ENCODE measurements around the gene SAPCD2. TPM values are rescaled to one million over a fixed set of nuclear protein-coding genes. Genes with fewer than 3 reads are reported as not detected.

Gene SAPCD2
- polyA plus RNA-seq, 1 donor from 2014 or later: 0.22 TPM

DNA sequence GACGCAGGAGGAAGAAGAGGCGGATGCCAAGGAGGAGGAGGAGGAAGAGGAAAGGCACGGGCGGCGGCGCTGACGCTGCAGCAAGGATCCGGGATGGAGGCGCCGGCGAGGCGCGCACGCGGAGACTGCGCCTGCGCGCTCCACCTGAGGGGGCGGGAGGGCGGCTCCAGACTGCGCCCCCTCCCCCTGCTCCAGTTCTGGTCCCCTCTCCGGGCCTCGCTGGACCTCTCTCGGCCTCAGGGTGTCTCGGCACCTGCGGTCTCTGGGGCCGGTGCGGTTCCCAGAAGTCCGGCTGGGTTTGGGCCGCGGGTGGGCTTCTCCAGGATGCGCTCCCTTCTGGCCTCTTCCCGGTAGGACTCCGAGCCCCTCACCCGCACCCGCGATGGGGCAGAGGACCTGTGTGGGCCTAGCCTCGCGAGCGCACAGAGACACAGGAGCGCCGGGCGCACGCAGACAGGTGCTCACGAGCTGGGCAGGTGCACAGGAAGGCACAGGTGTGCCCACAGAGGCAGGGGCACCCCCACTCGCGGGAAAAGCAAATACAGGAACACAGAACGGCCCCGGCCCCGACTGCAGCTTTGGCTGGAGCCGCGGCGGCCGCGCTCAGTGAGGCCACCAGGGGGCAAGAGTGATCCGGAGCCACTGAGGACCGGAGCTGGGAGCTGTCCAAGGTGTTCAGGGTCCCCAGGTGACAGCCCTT is 24.1 kb downstream of the SAPCD2 start, which contains the start of gene NPDC1:
TSS of gene NPDC1 (minus strand) at position 90 of the 700 bp plus-strand sequence. CDS start 188 bp downstream, outside the sequence.
- peaks cover 20% of the 10 kb centered on the region for H3K79me2 ChIP-seq (replicated peaks; ENCODE audit: insufficient read depth, low read length)
- H3K36me3 ChIP-seq (ENCODE audit: insufficient read depth, low read length): no peaks in the 10 kb centered on the region
- H3K9me3 ChIP-seq (ENCODE audit: low read length): no peaks in the 10 kb centered on the region
- TF ChIP-seq POLR2AphosphoS5 (IDR thresholded peaks at IDR 0.05): peak; percentile 80
- no peak for TF ChIP-seq EZH2 (IDR thresholded peaks at IDR 0.05; ENCODE audit: borderline replicate concordance, insufficient read depth, low read length, poor library complexity, severe bottlenecking)
- peak; percentile 82 for TF ChIP-seq TAF1 (IDR thresholded peaks at IDR 0.05; ENCODE audit: low read depth)
- peak; percentile 16 for TF ChIP-seq EP300 (conservative IDR thresholded peaks at IDR 0.05; ENCODE audit: poor library complexity, severe bottlenecking)
- TF ChIP-seq RAD21 (conservative IDR thresholded peaks at IDR 0.05): peak; percentile 72
- peak; percentile 77 for TF ChIP-seq REST (IDR thresholded peaks at IDR 0.05; ENCODE audit: borderline replicate concordance)
- peak; percentile 96 for TF ChIP-seq CTCF (IDR thresholded peaks at IDR 0.05; ENCODE audit: poor library complexity, severe bottlenecking)
- peak; percentile 92 for TF ChIP-seq MXI1 (conservative IDR thresholded peaks at IDR 0.05; ENCODE audit: poor library complexity, severe bottlenecking)
- TF ChIP-seq SMC3 (conservative IDR thresholded peaks at IDR 0.05; ENCODE audit: poor library complexity): peak; percentile 81
- H3K27ac ChIP-seq (ENCODE audit: low read length): peak within 1 kb of the TSS; percentile 93
- peak within 1 kb of the TSS; percentile 92 for H2AFZ ChIP-seq (ENCODE audit: low read depth, low read length)
- H3F3A ChIP-seq (ENCODE audit: insufficient read depth, low read length, poor library complexity, severe bottlenecking): no peaks in the 10 kb centered on the region
- peaks cover 37% of the 10 kb centered on the region for H3K27me3 ChIP-seq (ENCODE audit: insufficient read depth, low read depth, low read length)
- H3K9ac ChIP-seq (ENCODE audit: low read length): peak within 1 kb of the TSS; percentile 93
- no peaks in the 10 kb centered on the region for H3K9me2 ChIP-seq (ENCODE audit: insufficient read depth, low read length)
- H3K4me2 ChIP-seq (ENCODE audit: low read length): peak within 1 kb of the TSS; percentile 94
- H3K4me3 ChIP-seq (ENCODE audit: low read length): peak within 1 kb of the TSS; percentile 98
- H4K20me1 ChIP-seq (ENCODE audit: insufficient read depth): peaks cover 13% of the 10 kb centered on the region

DNA sequence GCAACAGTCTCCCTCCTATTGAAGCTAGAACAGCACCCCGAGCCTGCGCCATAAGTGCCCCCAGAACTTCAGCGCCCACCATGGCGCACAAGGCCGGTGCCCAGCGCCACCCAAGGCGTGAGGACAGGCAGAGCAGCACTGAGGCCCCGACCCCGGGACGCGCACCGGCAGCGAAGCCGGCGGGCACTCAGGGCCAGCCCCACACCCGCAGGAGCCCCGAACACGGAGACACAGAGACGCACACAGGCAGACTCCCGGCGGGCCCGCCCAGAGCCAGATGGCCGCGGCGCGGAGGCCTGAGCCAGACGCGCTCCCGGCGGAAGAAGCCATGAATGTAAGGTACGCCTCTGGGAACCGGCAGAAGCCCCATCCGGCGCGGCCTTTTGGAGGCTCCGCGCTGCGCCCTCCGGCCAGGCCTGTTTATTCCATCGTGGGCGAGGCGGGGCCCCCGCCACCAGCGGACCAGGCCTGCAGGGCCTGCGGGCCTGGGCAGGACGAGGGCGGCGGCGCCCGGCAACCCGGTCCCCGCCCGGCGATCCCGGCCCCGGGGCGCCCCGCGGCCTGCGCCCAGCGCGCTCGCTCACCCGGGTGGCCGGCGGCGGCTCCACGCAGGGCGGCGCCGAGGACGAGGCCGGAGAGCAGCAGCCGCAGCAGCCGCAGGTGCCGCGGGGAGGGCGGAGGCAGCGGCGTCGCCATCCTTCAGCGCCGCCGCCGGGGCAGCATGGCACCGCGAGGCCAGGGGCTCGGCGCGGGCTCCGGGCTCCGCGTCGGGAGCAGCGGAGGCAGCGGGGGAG is 24.9 kb downstream of the SAPCD2 start:
- Histone ChIP-seq H3K9ac (ENCODE audit: low read length) (peak overlapping the region; percentile 93), H4K20me1 (ENCODE audit: insufficient read depth) (peaks cover 13% of the 10 kb centered on the region), H2AFZ (ENCODE audit: low read depth, low read length) (peak overlapping the region; percentile 92), H3K4me2 (ENCODE audit: low read length) (peak overlapping the region; percentile 94), H3K79me2 (replicated peaks; ENCODE audit: insufficient read depth, low read length) (peaks cover 20% of the 10 kb centered on the region), H3K27me3 (ENCODE audit: insufficient read depth, low read depth, low read length) (peaks cover 30% of the 10 kb centered on the region), H3K9me2 (ENCODE audit: insufficient read depth, low read length) (no peaks in the 10 kb centered on the region), H3F3A (ENCODE audit: insufficient read depth, low read length, poor library complexity, severe bottlenecking) (no peaks in the 10 kb centered on the region), H3K9me3 (ENCODE audit: low read length) (no peaks in the 10 kb centered on the region), H3K36me3 (ENCODE audit: insufficient read depth, low read length) (no peaks in the 10 kb centered on the region), H3K27ac (ENCODE audit: low read length) (peak overlapping the region; percentile 93), H3K4me3 (ENCODE audit: low read length) (peak overlapping the region; percentile 98)
- TF ChIP-seq MXI1 (conservative IDR thresholded peaks at IDR 0.05; ENCODE audit: poor library complexity, severe bottlenecking) (no peak), SMC3 (conservative IDR thresholded peaks at IDR 0.05; ENCODE audit: poor library complexity) (no peak), TAF1 (IDR thresholded peaks at IDR 0.05; ENCODE audit: low read depth) (no peak), CTCF (IDR thresholded peaks at IDR 0.05; ENCODE audit: poor library complexity, severe bottlenecking) (no peak), POLR2AphosphoS5 (IDR thresholded peaks at IDR 0.05) (no peak), REST (IDR thresholded peaks at IDR 0.05; ENCODE audit: borderline replicate concordance) (no peak), RAD21 (conservative IDR thresholded peaks at IDR 0.05) (no peak), EP300 (conservative IDR thresholded peaks at IDR 0.05; ENCODE audit: poor library complexity, severe bottlenecking) (no peak), EZH2 (IDR thresholded peaks at IDR 0.05; ENCODE audit: borderline replicate concordance, insufficient read depth, low read length, poor library complexity, severe bottlenecking) (no peak)
